Body of pancreas (tissue), 4 donors: ENCODE results near the gene PFDN6. TPM values are rescaled to one million over a fixed set of nuclear protein-coding genes. Genes with fewer than 3 reads are reported as not detected.
"Not testable (repeated sequence)": the region's sequence is repeated elsewhere in the genome, so short reads cannot be mapped to it uniquely, and the experiment has no call there.

Source experiments
- ATAC-seq: fragments of 150-250 bp; one replicate; pipeline ENCODE4 v1.9.1; 2016
- DNase-seq, 4 donors: peaks; one replicate each; pipeline ENCODE4 v3.0.0-alpha.2; 2019
- H3K27ac ChIP-seq, 4 donors: fragments of 200-600 bp; sonication (generic); 1 replicate in 3 of 4; 2 replicates in 1 of 4; pipeline versions ENCODE4 v1.5.1 to v1.6.1; 2016 to 2019; ENCODE audit warnings: mild to moderate bottlenecking in 1 of 4, mixed read lengths in 1 of 4, moderate library complexity in 1 of 4
- H3K27me3 ChIP-seq, 2 donors: fragments of 200-600 bp; sonication (generic); one replicate each; pipeline ENCODE4 v1.6.0; 2016; ENCODE audit warnings: mild to moderate bottlenecking in 1 of 2
- H3K36me3 ChIP-seq, 2 donors: fragments of 200-600 bp; sonication (generic); replicated peaks in 1 of 2; 2 replicates each; pipeline ENCODE4 v1.5.1; 2016; ENCODE audit warnings: low read depth in 2 of 2; ENCODE audit not compliant: insufficient read depth in 1 of 2
- H3K4me1 ChIP-seq: fragments of 200-600 bp; sonication (generic); one replicate; pipeline ENCODE4 v1.6.0; 2016
- H3K4me3 ChIP-seq, 2 donors: fragments of 200-600 bp; sonication (generic); 1 replicate in 1 of 2; 2 replicates in 1 of 2; pipeline ENCODE4 v1.5.1; 2016 to 2019
- H3K9me3 ChIP-seq, 3 donors: fragments of 200-600 bp; sonication (generic); 1 replicate in 2 of 3; 2 replicates in 1 of 3; pipeline ENCODE4 v1.5.1; 2016
- POLR2A ChIP-seq, 3 donors: fragments of 450-650 bp; IDR thresholded peaks; one replicate each; pipeline ENCODE4 v1.6.1; 2016; ENCODE audit warnings: antibody characterized with exemption in 3 of 3, mild to moderate bottlenecking in 2 of 3
- WGBS, 2 donors: methylation state at CpG; one replicate each; pipeline ENCODE4 v1.1.5; 2017; 5-methylcytosine and 5-hydroxymethylcytosine counted together
- intact Hi-C: fragments of 100-400 bp; cut with DNase I; formaldehyde crosslinking; loops from one replicate; pipeline ENCODE4 v1.15.1; 2023
- total RNA-seq, 2 donors: library from RNA; depleted of rRNA; stranded (reverse); fragments of >200 nt; gene quantifications; one replicate each; pipeline ENCODE4 v1.1.0, GENCODE V29; 2016
- TF ChIP-seq, protein P1 (sequence below), 7 experiments: fragments of 450-650 bp in 4 of 7; fragments of 200-600 bp in 3 of 7; sonication (generic) in 3 of 7; IDR thresholded peaks; one replicate each; pipeline ENCODE4 v1.5.1; 2016 to 2019; ENCODE audit warnings: antibody characterized with exemption in 7 of 7

PFDN6 gene
- total RNA-seq, 2 donors from 2014 or later = 10.2 to 19.7 TPM

DNA sequence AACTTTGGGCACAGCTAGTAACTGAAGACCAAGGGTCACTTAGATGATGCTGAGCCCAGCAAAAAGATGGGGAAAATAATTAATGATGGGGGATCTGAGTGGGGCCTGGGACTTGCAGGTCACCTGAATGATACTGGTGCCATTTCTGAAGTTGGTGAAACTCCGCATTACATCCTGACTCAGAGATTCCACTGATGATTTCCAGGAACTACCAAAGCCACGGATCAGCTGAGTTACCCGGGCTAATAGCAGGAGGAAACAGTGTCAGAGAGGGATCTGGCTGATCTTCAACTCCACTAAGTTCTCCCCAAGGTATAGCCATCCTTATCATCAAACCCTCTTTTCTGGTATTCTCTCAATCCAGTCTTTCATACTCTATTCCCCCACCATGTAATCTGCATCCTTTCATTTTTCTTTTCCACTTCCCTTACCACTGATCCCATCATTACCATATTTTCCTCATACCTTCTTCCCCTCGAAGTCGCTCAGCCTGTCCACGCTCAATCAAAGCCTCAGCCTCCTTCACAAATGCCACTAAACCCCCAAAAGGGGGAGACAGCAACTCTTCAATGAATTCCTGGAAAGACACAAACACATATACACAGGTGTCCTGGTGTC, 37.9 kb upstream of the PFDN6 start:
- Histone ChIP-seq H3K4me3 (no peak overlapping the region), H3K36me3 (peaks cover 0 to 4% of the 10 kb centered on the region in 2 donors), H3K27ac (no peak overlapping the region), H3K4me1 (peaks cover 22% of the 10 kb centered on the region), H3K9me3 (no peaks in the 10 kb centered on the region), H3K27me3 (no peaks in the 10 kb centered on the region)
- DNase-seq = no peak
- TF ChIP-seq POLR2A (IDR thresholded peaks at IDR 0.05) = no peak
- TF ChIP-seq, protein P1, sequence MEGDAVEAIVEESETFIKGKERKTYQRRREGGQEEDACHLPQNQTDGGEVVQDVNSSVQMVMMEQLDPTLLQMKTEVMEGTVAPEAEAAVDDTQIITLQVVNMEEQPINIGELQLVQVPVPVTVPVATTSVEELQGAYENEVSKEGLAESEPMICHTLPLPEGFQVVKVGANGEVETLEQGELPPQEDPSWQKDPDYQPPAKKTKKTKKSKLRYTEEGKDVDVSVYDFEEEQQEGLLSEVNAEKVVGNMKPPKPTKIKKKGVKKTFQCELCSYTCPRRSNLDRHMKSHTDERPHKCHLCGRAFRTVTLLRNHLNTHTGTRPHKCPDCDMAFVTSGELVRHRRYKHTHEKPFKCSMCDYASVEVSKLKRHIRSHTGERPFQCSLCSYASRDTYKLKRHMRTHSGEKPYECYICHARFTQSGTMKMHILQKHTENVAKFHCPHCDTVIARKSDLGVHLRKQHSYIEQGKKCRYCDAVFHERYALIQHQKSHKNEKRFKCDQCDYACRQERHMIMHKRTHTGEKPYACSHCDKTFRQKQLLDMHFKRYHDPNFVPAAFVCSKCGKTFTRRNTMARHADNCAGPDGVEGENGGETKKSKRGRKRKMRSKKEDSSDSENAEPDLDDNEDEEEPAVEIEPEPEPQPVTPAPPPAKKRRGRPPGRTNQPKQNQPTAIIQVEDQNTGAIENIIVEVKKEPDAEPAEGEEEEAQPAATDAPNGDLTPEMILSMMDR (IDR thresholded peaks at IDR 0.05) = no peak
- intact Hi-C loops = no loop called here
- no peak for ATAC-seq
- 78 to 80% methylated on average over 6 of the region's 6 CpGs for WGBS, 2 donors

DNA sequence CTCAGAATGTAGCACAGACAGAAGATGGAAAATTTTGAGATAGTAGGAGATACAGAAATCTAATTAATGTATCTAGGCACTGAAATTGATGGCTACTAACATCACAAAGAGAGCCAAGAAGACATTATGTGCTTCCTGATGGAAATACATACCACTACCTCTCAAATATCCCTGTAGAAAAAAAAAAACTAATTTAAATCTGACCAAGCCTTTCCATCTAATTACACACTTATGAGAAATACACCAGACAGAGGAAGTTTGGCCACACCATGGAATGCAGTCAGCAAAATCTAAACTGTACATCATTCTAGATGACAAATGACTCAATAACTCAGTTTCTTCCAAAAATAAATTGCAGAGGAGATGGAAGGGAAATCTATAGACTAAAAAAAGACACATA, 36.6 kb upstream of the PFDN6 start:
- no peak overlapping the region for H3K4me3 ChIP-seq
- no peak overlapping the region for H3K27ac ChIP-seq
- DNase-seq = no peak
- H3K9me3 ChIP-seq = no peaks in the 10 kb centered on the region
- TF ChIP-seq, protein P1 (IDR thresholded peaks at IDR 0.05) = no peak
- TF ChIP-seq POLR2A (IDR thresholded peaks at IDR 0.05) = no peak
- intact Hi-C loops = no loop called here
- peaks cover 0 to 4% of the 10 kb centered on the region in 2 donors for H3K36me3 ChIP-seq
- H3K4me1 ChIP-seq = peaks cover 22% of the 10 kb centered on the region
- H3K27me3 ChIP-seq = no peaks in the 10 kb centered on the region
- no peak for ATAC-seq

DNA sequence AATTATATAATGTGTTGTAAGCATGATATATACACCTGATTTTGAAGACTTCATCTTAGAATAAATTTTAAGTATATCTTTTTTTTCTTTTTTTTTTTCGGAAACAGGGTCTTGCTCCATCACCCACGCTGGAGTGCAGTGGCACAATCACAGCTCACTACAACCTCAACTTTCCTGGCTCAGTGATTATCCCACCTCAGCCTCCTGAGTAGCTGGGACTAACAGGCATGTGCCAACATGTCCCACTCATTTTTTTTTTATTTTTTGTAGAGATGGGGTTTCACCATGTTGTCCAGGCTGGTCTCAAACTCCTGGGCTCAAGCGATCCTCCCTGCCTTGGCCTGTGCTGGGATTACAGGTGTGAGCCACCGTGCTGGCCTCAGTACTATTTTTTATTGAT, 34.8 kb upstream of the PFDN6 start:
- WGBS, 2 donors = 89 to 93% methylated on average over 4 of the region's 4 CpGs
- ATAC-seq (no peak), DNase-seq (no peak)
- H3K36me3 ChIP-seq = peaks cover 0 to 4% of the 10 kb centered on the region in 2 donors
- no peak overlapping the region for H3K27ac ChIP-seq
- no peaks in the 10 kb centered on the region for H3K27me3 ChIP-seq
- H3K4me1 ChIP-seq = peaks cover 12% of the 10 kb centered on the region
- H3K4me3 ChIP-seq = no peak overlapping the region
- no peaks in the 10 kb centered on the region for H3K9me3 ChIP-seq
- TF ChIP-seq, protein P1 (IDR thresholded peaks at IDR 0.05) = no peak
- no peak for TF ChIP-seq POLR2A (IDR thresholded peaks at IDR 0.05)
- intact Hi-C loops = no loop called here

DNA sequence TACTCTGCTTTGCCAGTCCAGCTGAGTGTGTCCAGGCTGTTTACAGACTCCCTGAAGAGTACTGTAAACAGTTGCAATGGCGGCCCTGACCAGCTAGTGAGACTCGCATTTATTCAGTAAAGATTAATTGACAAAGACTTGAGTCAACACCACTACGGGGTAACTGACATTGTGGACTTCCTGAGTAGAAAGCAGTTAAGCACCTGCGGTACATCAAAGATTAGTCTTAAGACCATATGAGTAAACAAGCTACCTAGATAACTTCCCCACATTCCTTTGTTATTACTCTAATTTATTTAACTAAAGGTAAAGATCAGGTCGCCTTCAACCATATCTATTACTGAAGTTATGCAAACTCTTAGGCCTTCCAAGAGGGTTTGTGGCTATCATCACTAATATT, 30.4 kb upstream of the PFDN6 start:
- DNase-seq (no peak), ATAC-seq (no peak)
- peaks cover 0 to 6% of the 10 kb centered on the region in 2 donors for H3K36me3 ChIP-seq
- no peaks in the 10 kb centered on the region for H3K27me3 ChIP-seq
- no peaks in the 10 kb centered on the region for H3K9me3 ChIP-seq
- TF ChIP-seq, protein P1 (IDR thresholded peaks at IDR 0.05) = no peak
- no peak for TF ChIP-seq POLR2A (IDR thresholded peaks at IDR 0.05)
- WGBS, 2 donors = 45 to 58% methylated on average over 3 to 5 of the region's 5 CpGs
- H3K4me1 ChIP-seq = no peaks in the 10 kb centered on the region
- intact Hi-C loops = no loop called here
- no peak overlapping the region for H3K27ac ChIP-seq
- no peak overlapping the region for H3K4me3 ChIP-seq

DNA sequence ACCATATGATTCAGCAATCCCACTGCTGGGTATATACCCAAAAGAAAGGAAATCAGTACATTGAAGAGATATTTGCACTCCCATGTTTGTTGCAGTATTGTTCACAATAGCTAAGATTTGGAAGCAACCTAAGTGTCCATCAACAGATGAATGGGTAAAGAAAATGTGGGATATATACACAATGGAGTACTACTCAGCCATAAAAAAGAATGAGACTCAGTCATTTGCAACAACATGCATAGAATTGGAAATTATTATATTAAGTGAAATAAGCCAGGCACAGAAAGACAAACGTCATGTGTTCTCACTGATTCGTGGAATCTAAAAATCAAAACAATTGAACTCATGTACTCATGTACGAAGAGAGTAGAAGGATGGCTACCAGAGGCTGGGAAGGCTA, 26.9 kb upstream of the PFDN6 start:
- H3K9me3 ChIP-seq, DNase-seq, intact Hi-C loops, H3K4me3 ChIP-seq, ATAC-seq, H3K27ac ChIP-seq, H3K27me3 ChIP-seq, H3K4me1 ChIP-seq: not testable (repeated sequence)
- H3K36me3 ChIP-seq = peaks cover 0 to 15% of the 10 kb centered on the region in 2 donors
- 92 to 95% methylated on average over 3 of the region's 3 CpGs for WGBS, 2 donors
